K562 treated with DMSO at 1 percent for 4 hours (cell line): ENCODE measurements around the gene DIS3L2. TPM values are rescaled to one million over a fixed set of nuclear protein-coding genes. Genes with fewer than 3 reads are reported as not detected.

Experiments used
- total RNA-seq: library from RNA; unstranded; fragments of 300-600 nt; gene quantifications from 2 replicates; pipeline ENCODE4 v1.2.3, GENCODE V29; 2022; ENCODE audit not compliant: insufficient read depth

Gene DIS3L2, protein sequence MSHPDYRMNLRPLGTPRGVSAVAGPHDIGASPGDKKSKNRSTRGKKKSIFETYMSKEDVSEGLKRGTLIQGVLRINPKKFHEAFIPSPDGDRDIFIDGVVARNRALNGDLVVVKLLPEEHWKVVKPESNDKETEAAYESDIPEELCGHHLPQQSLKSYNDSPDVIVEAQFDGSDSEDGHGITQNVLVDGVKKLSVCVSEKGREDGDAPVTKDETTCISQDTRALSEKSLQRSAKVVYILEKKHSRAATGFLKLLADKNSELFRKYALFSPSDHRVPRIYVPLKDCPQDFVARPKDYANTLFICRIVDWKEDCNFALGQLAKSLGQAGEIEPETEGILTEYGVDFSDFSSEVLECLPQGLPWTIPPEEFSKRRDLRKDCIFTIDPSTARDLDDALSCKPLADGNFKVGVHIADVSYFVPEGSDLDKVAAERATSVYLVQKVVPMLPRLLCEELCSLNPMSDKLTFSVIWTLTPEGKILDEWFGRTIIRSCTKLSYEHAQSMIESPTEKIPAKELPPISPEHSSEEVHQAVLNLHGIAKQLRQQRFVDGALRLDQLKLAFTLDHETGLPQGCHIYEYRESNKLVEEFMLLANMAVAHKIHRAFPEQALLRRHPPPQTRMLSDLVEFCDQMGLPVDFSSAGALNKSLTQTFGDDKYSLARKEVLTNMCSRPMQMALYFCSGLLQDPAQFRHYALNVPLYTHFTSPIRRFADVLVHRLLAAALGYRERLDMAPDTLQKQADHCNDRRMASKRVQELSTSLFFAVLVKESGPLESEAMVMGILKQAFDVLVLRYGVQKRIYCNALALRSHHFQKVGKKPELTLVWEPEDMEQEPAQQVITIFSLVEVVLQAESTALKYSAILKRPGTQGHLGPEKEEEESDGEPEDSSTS
- total RNA-seq = 8.8 and 11.8 TPM in 2 replicates

DNA sequence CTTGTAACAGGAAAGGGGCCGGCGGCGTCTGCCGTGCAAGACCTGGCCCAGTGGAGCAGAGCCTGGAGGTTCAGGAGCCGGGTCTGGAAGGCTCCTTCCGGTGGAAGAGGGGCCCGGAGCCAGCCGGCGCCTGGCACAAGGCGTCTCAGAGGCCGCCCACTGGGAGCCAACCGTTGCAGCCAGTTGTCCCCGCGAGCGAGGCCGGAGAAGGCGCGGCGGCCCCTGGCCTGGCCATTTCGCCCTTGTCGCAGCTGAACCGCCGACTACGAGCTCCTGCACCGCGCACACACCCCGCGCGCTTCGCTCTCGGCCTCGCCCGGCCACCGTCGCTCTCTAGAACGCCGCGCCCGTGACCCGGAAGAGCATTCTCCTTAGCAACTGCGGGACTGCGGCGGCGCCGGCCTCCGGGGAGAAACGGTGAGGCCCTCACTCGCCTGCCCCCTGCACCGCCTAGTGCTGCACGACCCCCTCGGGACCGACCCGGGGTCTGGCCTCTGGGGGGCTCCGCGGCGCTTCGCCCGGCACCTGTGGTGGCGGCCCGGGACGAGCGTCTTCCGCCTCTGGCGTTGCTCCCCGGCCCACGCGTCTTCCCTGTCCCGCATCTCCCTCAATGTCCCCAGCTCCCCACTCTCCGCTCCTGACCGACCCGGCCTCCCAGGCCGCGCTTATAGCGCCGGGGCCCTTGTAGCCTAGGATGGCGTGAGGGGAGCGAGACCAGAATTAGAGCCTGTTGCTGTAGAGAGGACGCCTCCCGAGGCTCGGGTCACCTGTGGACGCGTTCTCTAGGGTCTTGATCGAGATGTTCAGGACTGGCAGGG is at the start of gene DIS3L2:
Gene DIS3L2 (plus strand): TSS at position 365 of the 818 bp plus-strand sequence. CDS start 53,215 bp downstream, outside the sequence.

DNA sequence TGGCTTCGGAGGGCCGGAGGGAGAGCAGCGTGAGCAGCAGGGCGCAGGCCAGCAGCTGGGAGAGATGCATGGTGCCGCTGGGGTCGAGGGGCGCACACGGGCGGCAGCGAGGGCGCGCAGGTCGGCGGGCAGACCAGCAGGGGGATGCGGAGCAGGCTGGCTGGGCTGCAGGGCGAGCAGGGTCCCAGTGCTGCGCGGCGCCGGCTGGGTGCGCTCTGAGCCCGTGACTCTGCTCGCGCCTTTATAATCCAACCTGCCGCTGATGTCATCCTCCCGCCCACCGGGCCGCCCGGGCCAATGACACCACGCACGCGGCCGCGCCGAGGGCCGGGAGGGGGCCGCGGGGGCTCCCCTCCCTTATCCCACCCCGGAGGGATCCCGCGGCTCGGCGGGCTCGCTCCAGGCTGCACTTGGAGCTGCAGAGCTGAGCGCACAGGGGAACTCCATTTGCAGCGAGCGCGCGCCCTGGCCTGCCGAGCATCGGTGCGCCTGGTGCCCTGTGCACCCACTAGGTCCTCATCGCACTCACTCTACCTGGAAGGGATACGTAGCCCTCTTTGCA is 35.3 kb upstream of the DIS3L2 start, which contains the start of gene NPPC:
Gene NPPC (minus strand): TSS at position 217 of the 562 bp plus-strand sequence. CDS start 147 bp downstream, at position 70.

DNA sequence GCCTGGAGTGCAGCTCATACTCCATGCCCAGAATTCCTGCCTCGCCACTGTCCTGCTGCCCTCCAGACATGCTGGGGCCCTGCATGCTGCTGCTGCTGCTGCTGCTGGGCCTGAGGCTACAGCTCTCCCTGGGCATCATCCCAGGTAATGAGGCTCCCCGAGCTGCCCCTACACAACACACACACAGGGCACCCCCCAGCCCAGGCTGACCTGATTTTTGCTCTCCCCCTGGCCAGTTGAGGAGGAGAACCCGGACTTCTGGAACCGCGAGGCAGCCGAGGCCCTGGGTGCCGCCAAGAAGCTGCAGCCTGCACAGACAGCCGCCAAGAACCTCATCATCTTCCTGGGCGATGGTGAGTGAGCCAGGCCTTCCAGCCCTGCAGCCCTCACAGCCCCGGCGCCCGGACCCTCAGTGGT is 417.2 kb downstream of the DIS3L2 start, which contains the start of gene ALPP:
Gene ALPP (plus strand): TSS at position 17 of the 417 bp plus-strand sequence. CDS start 52 bp downstream, at position 69.

Other genes starting within 250 kb of the DIS3L2 start
- 4.3 and 5.1 TPM in 2 replicates for gene PDE6D, start 180.4 kb upstream of the DIS3L2 start, total RNA-seq
- gene COPS7B, start 175.3 kb upstream of the DIS3L2 start, total RNA-seq = 21.4 and 25.2 TPM in 2 replicates
- not detected in 2 replicates for gene NPPC, start 35.3 kb upstream of the DIS3L2 start, total RNA-seq